Activated T-cell treated with anti-CD3 and anti-CD28 coated beads, Interleukin-2, amount 50 U/mL, for 4 hours (primary cell): ENCODE measurements around the gene IFI6. TPM values are rescaled to one million over a fixed set of nuclear protein-coding genes. Genes with fewer than 3 reads are reported as not detected.

Source experiments
- ATAC-seq, 2 donors: fragments of 200-7000 bp; cut with Tn5 transposase; one replicate each; pipeline ENCODE4 v1.10.0; 2021
- DNase-seq: peaks from one replicate; pipeline ENCODE4 v3.0.0-alpha.2; 2020
- H3K27me3 Mint-ChIP-seq: one replicate; pipeline ENCODE4 v1.8.0; 2021; ENCODE audit warnings: low read depth, mixed read lengths
- H3K36me3 Mint-ChIP-seq: one replicate; pipeline ENCODE4 v1.8.0; 2022; ENCODE audit warnings: mixed read lengths; ENCODE audit not compliant: insufficient read depth
- H3K4me1 Mint-ChIP-seq: one replicate; pipeline ENCODE4 v1.8.0; 2021; ENCODE audit warnings: low read depth, mixed read lengths
- H3K4me3 Mint-ChIP-seq: one replicate; pipeline ENCODE4 v1.8.0; 2021; ENCODE audit warnings: mild to moderate bottlenecking, moderate library complexity, mixed read lengths
- H3K9me3 Mint-ChIP-seq: one replicate; pipeline ENCODE4 v1.8.0; 2021; ENCODE audit warnings: mixed read lengths
- total RNA-seq, 3 donors: library from RNA; stranded (reverse); gene quantifications; one replicate each; pipeline ENCODE4 v1.2.1, GENCODE V29; 2021

Gene IFI6
- total RNA-seq, 3 donors from 2014 or later, result 9.1 to 18.9 (median 15.4) TPM

GRCh38 chr1:27665016-27665651 is 6.9 kb downstream of the IFI6 start:
- ATAC-seq, result no peak
- no peak for DNase-seq
- Mint-ChIP-seq H3K4me3 (no peak overlapping the region), H3K27me3 (no peaks in the 10 kb centered on the region), H3K9me3 (no peaks in the 10 kb centered on the region), H3K36me3 (peaks cover 7% of the 10 kb centered on the region), H3K4me1 (peaks cover 42% of the 10 kb centered on the region)

GRCh38 chr1:27664291-27664690 is 7.7 kb downstream of the IFI6 start:
- Mint-ChIP-seq H3K27me3 (no peaks in the 10 kb centered on the region), H3K4me1 (peaks cover 39% of the 10 kb centered on the region), H3K4me3 (no peak overlapping the region), H3K36me3 (peaks cover 7% of the 10 kb centered on the region), H3K9me3 (no peaks in the 10 kb centered on the region)
- DNase-seq, result no peak
- ATAC-seq, result no peak

DNA sequence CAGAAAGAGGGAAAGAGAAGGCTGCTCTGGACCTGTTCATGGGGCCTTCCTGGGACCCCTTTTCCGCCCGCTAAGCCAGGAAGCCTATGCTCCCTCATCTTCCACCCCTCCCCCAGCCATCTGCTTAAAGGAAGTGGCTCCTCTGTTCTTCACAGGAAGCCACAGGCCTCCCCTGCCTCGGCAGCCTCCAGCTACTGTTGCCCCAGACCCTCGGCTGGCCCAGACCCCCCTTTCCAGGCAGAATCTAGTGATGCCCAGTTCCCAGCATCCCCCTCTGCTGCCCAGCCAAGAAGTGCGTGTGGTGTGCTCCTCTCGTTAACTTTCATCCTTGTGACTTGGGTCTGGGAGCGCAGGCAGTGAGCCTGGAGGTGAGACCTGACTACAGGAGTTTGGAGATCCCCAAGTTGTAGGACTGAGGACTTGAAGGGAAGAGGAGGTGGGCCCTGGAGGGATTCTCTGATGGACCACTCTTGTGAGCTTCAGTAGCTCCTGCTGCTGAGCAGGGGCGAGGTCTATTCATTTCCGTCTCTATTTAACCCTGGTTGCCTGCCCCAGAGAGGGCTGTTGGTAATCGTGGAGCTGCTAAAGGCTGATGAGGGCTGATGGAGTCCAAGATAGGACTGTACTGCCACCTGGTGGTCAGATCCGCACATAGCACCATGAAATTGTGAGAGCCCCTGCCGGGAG is 9.1 kb downstream of the IFI6 start:
- H3K9me3 Mint-ChIP-seq, result no peaks in the 10 kb centered on the region
- peaks cover 6% of the 10 kb centered on the region for H3K36me3 Mint-ChIP-seq
- ATAC-seq, result peak; percentile 80 to 82
- peak; percentile 93 for DNase-seq
- H3K4me3 Mint-ChIP-seq, result peak overlapping the region; percentile 75
- peaks cover 45% of the 10 kb centered on the region for H3K4me1 Mint-ChIP-seq
- no peaks in the 10 kb centered on the region for H3K27me3 Mint-ChIP-seq

- DNase-seq (no peak), ATAC-seq (no peak)
- Mint-ChIP-seq H3K9me3 (no peaks in the 10 kb centered on the region), H3K4me1 (peaks cover 45% of the 10 kb centered on the region), H3K4me3 (peak overlapping the region; percentile 75), H3K36me3 (peaks cover 6% of the 10 kb centered on the region), H3K27me3 (no peaks in the 10 kb centered on the region)
Measured at GRCh38 chr1:27662261-27662660, 9.7 kb downstream of the IFI6 start.

DNA sequence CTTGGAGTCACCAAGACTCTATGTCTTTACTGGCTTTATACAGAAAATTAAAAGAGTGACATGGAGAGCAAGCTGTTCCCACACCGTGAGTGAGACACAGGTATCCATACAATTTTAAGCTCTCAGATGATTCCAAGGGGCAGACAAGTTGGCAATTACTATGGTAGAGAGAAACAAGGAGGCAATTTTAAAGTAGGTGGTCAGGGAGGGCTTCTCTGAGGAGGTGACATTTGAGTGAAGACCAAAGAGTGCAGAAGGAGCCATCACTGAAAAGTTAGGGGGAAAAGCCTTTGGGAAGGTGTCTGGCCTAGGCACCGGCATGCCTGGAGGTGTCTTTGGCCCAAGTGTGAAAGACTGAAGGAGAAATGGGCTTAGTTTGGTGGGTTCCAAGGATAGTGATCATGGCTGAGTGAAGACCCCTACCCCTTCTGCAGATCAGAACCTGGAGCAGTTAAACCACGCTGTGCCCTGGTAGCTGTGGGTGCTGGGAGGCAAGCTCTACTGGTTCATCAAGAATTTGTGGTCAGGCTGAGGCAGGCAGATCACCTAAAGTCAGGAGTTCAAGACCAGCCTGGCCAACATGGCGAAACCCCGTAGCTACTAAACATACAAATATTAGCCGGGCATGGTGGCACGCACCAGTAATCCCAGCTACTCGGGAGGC is 10.4 kb downstream of the IFI6 start:
- H3K9me3 Mint-ChIP-seq, result no peaks in the 10 kb centered on the region
- no peak for ATAC-seq
- H3K27me3 Mint-ChIP-seq, result no peaks in the 10 kb centered on the region
- H3K4me3 Mint-ChIP-seq, result peak overlapping the region; percentile 78
- DNase-seq, result no peak
- peaks cover 45% of the 10 kb centered on the region for H3K4me1 Mint-ChIP-seq
- H3K36me3 Mint-ChIP-seq, result peaks cover 5% of the 10 kb centered on the region

- Mint-ChIP-seq H3K27me3 (no peaks in the 10 kb centered on the region), H3K4me3 (peak overlapping the region; percentile 78), H3K4me1 (peaks cover 45% of the 10 kb centered on the region), H3K9me3 (no peaks in the 10 kb centered on the region), H3K36me3 (no peaks in the 10 kb centered on the region)
- no peak for ATAC-seq
- DNase-seq, result no peak
Measured at GRCh38 chr1:27660300-27660835, 11.6 kb downstream of the IFI6 start.

GRCh38 chr1:27659497-27660299 is 12.3 kb downstream of the IFI6 start:
- no peaks in the 10 kb centered on the region for H3K9me3 Mint-ChIP-seq
- peak; percentile 70 to 76 for ATAC-seq
- H3K36me3 Mint-ChIP-seq, result no peaks in the 10 kb centered on the region
- H3K27me3 Mint-ChIP-seq, result no peaks in the 10 kb centered on the region
- H3K4me1 Mint-ChIP-seq, result peaks cover 45% of the 10 kb centered on the region
- H3K4me3 Mint-ChIP-seq, result peak overlapping the region; percentile 78
- DNase-seq, result peak; percentile 76

GRCh38 chr1:27658951-27659496 is 13.0 kb downstream of the IFI6 start:
- no peaks in the 10 kb centered on the region for H3K27me3 Mint-ChIP-seq
- no peaks in the 10 kb centered on the region for H3K36me3 Mint-ChIP-seq
- H3K4me1 Mint-ChIP-seq, result peaks cover 45% of the 10 kb centered on the region
- H3K4me3 Mint-ChIP-seq, result peak overlapping the region; percentile 78
- DNase-seq, result peak; percentile 20
- ATAC-seq, result peak in 1 of 2 donors; percentile 11
- H3K9me3 Mint-ChIP-seq, result no peaks in the 10 kb centered on the region

DNA sequence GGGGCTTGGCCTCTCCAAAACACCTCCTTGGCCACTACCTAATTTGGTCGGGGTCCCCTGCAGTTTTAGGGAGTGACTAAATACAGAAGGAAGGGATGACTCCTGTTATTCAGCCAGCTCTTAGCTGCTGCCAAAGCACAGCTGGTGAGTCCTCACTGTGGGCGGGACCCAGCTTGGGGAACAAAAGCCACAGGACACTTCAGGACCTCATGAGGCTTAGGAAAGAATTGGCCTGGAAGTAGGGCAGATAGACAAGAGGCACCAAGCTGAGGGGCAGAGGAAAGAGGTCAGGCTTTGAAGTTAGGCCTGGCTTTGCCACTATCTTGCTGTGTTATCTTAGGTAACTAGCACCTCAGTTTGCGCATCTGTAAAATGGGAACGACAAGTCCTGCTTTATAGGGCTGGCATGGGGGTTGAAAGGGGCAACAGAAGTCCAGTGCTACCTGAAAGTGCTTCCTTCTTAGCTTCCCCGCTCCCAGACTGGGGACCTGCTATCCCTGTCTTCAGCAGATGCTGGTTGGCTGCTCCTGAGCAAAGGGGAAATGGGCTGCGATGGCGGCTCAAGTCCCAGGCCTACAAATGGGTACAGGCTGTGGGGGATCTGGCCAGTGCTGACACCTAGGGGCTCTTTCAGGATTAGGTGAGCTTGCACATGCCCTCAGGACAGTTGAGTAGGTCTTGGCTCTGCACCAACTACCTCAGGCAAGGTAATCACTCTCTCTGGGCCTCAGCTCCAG is 15.7 kb downstream of the IFI6 start:
- Mint-ChIP-seq H3K36me3 (no peaks in the 10 kb centered on the region), H3K27me3 (no peaks in the 10 kb centered on the region), H3K4me3 (no peak overlapping the region), H3K4me1 (peaks cover 27% of the 10 kb centered on the region), H3K9me3 (no peaks in the 10 kb centered on the region)
- no peak for ATAC-seq
- DNase-seq, result no peak

- H3K36me3 Mint-ChIP-seq, result no peaks in the 10 kb centered on the region
- no peak for DNase-seq
- H3K4me1 Mint-ChIP-seq, result peaks cover 20% of the 10 kb centered on the region
- H3K9me3 Mint-ChIP-seq, result no peaks in the 10 kb centered on the region
- H3K4me3 Mint-ChIP-seq, result no peak overlapping the region
- H3K27me3 Mint-ChIP-seq, result no peaks in the 10 kb centered on the region
- no peak for ATAC-seq
Measured at GRCh38 chr1:27655151-27655937, 16.6 kb downstream of the IFI6 start.

GRCh38 chr1:27652111-27652864 is 19.7 kb downstream of the IFI6 start:
- Mint-ChIP-seq H3K9me3 (no peaks in the 10 kb centered on the region), H3K27me3 (no peaks in the 10 kb centered on the region), H3K36me3 (no peaks in the 10 kb centered on the region), H3K4me3 (no peak overlapping the region), H3K4me1 (peaks cover 10% of the 10 kb centered on the region)
- DNase-seq (no peak), ATAC-seq (no peak)

- ATAC-seq (no peak), DNase-seq (no peak)
- Mint-ChIP-seq H3K4me3 (no peak overlapping the region), H3K4me1 (peaks cover 10% of the 10 kb centered on the region), H3K9me3 (no peaks in the 10 kb centered on the region), H3K36me3 (no peaks in the 10 kb centered on the region), H3K27me3 (no peaks in the 10 kb centered on the region)
Measured at GRCh38 chr1:27650539-27651175, 21.3 kb downstream of the IFI6 start.
